ENCODE data around the gene RNF39. TPM values are rescaled to one million over a fixed set of nuclear protein-coding genes. Genes with fewer than 3 reads are reported as not detected.

RNF39 gene
- total and polyA plus RNA-seq, 2 of the 13 experiments (the other 11 are each of a cell fraction or from before 2014, with no cell fraction given): 0.13 to 1.8 TPM

DNA sequence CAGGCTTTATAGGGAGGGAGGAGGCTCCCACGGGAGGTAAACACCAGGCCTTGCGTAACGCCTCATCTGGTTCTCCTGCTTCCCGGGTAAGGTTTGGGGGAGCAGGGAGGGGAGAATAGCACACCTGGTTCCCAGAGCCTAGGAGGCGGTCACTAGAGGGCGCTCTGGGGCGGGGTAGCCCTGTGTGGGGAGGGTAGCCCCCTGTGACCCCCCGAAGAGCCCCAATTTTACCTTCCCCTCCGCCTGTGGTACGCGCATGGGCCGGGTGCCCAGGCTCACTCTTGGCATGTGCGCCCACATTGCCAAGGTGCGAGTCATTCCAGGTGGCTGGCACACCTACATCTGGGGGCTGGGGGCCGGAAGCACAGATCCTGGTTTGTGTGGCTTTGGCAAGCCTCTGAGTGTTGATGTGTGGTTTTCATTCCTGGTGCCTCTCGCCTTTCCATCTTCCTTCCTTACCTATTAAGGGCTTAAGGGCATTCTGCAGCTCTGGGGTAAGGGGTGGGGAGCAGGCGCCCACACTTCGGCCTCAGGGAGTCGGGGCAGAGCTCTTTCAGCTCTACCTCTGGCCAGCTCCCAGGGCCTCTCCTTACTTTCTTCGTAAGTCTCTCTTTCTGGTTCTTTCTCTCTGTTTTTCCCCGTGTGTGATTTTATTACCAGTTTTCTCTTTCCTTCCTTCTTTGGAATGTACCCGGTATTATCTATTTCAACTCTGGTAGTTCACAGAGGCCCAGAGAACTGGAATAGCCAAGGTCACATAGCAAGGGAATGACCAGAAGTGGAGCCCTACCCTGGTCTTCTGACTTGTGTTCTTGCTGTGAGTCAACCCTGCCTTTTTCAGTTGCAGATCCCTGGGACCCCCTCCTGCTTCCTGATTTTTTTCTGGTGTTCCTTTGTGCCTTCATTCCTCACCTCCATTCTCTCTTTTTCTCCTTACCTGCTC, 492 bp upstream of the RNF39 start (continued):
- TF ChIP-seq ZNF639 (CRISPR knock-in tag; conservative IDR thresholded peaks at IDR 0.05): no peak
- no peak for TF ChIP-seq SOX5 (CRISPR knock-in tag; IDR thresholded peaks at IDR 0.05; ENCODE audit: borderline replicate concordance)
- TF ChIP-seq FOXO1 (CRISPR knock-in tag; IDR thresholded peaks at IDR 0.05): peak; percentile 78; the same call in 1 of the 2 replicates
- TF ChIP-seq ZBTB46 (CRISPR knock-in tag; IDR thresholded peaks at IDR 0.05; ENCODE audit: borderline replicate concordance): no peak
- TF ChIP-seq SRSF1 (optimal IDR thresholded peaks at IDR 0.05; ENCODE audit: low read depth, low read length): peak; percentile 38
- TF ChIP-seq KAT7 (CRISPR knock-in tag; IDR thresholded peaks at IDR 0.05; ENCODE audit: borderline replicate concordance): peak; percentile 7; the same call in 1 of the 2 replicates
- peak; percentile 14; the same call in 1 of the 2 replicates for TF ChIP-seq MYC (CRISPR knock-in tag; IDR thresholded peaks at IDR 0.05; ENCODE audit: borderline replicate concordance)
- peak; percentile 62 for TF ChIP-seq ZBTB7B (CRISPR knock-in tag; IDR thresholded peaks at IDR 0.05)
- TF ChIP-seq HOXA9 (CRISPR knock-in tag; IDR thresholded peaks at IDR 0.05; ENCODE audit: borderline replicate concordance): peak; percentile 65; the same call in 1 of the 2 replicates
- peak; percentile 32 for TF ChIP-seq ERF (CRISPR knock-in tag; IDR thresholded peaks at IDR 0.05)
- TF ChIP-seq ZNF24 (IDR thresholded peaks at IDR 0.05): no peak
- TF ChIP-seq GFI1 (CRISPR knock-in tag; IDR thresholded peaks at IDR 0.05; ENCODE audit: borderline replicate concordance): 0 out of 2 replicates have a peak, but pooled peaks have one; percentile 50
- no peak for TF ChIP-seq PLRG1 (conservative IDR thresholded peaks at IDR 0.05)
- TF ChIP-seq IRF9 (CRISPR knock-in tag; IDR thresholded peaks at IDR 0.05; ENCODE audit: borderline replicate concordance): peak; percentile 35; the same call in 1 of the 2 replicates
- TF ChIP-seq JUN (CRISPR knock-in tag; IDR thresholded peaks at IDR 0.05): no peak
- TF ChIP-seq, protein P1, sequence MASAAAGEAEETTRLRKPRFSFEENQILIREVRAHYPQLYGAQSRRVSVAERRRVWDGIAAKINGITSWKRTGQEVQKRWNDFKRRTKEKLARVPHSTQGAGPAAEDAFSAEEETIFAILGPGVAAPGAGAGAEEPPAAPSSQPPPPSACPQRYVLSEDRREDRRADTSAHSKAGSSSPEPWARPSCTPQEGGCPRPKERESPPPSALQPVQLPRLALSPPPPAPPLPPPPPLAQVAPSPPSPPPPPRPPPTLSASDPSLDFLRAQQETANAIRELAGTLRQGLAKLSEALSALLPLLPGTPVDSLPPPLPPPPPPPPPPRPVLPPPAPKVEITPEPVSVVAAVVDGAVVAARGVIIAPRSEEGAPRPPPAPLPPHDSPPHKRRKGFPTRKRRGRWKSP (CRISPR knock-in tag; IDR thresholded peaks at IDR 0.05): 0 out of 2 replicates have a peak, but pooled peaks have one; percentile 56
- TF ChIP-seq GATAD2A (CRISPR knock-in tag; IDR thresholded peaks at IDR 0.05): peak; percentile 74
- 0 out of 2 replicates have a peak, but pooled peaks have one; percentile 6 for TF ChIP-seq EED (CRISPR knock-in tag; IDR thresholded peaks at IDR 0.05)
- peak; percentile 10; the same call in 1 of the 2 replicates for TF ChIP-seq ZNF557 (CRISPR knock-in tag; IDR thresholded peaks at IDR 0.05)
- TF ChIP-seq, protein P2, sequence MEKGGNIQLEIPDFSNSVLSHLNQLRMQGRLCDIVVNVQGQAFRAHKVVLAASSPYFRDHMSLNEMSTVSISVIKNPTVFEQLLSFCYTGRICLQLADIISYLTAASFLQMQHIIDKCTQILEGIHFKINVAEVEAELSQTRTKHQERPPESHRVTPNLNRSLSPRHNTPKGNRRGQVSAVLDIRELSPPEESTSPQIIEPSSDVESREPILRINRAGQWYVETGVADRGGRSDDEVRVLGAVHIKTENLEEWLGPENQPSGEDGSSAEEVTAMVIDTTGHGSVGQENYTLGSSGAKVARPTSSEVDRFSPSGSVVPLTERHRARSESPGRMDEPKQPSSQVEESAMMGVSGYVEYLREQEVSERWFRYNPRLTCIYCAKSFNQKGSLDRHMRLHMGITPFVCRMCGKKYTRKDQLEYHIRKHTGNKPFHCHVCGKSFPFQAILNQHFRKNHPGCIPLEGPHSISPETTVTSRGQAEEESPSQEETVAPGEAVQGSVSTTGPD (CRISPR knock-in tag; IDR thresholded peaks at IDR 0.05): no peak
- TF ChIP-seq ZNF274 (CRISPR knock-in tag; IDR thresholded peaks at IDR 0.05): no peak
- TF ChIP-seq ATF1 (CRISPR knock-in tag; IDR thresholded peaks at IDR 0.05): no peak
- no peak; the same call in 1 of the 2 replicates for TF ChIP-seq ZNF501 (CRISPR knock-in tag; IDR thresholded peaks at IDR 0.05)
- TF ChIP-seq CCDC6 (CRISPR knock-in tag; IDR thresholded peaks at IDR 0.05): peak; percentile 50; the same call in 1 of the 2 replicates

Data from HepG2 (cell line).